Progenitor cell of endocrine pancreas (in vitro differentiated cells): ENCODE measurements around the gene HP1BP3. TPM values are rescaled to one million over a fixed set of nuclear protein-coding genes. Genes with fewer than 3 reads are reported as not detected.

Experiments
- DNase-seq: peaks from one replicate; pipeline ENCODE4 v3.0.0; 2021; ENCODE audit warnings: low spot score; ENCODE audit not compliant: unreplicated experiment
- H3K27ac Mint-ChIP-seq: 2 replicates; pipeline ENCODE4 v1.8.0; 2021; ENCODE audit warnings: mild to moderate bottlenecking, moderate library complexity, mixed read lengths
- H3K27me3 Mint-ChIP-seq: 2 replicates; pipeline ENCODE4 v1.8.0; 2021; ENCODE audit warnings: mixed read lengths
- H3K36me3 Mint-ChIP-seq: 2 replicates; pipeline ENCODE4 v1.8.0; 2022; ENCODE audit warnings: mixed read lengths; ENCODE audit not compliant: insufficient read depth
- H3K4me1 Mint-ChIP-seq: 2 replicates; pipeline ENCODE4 v1.8.0; 2021; ENCODE audit warnings: low read depth, mixed read lengths
- H3K4me3 Mint-ChIP-seq: 2 replicates; pipeline ENCODE4 v1.8.0; 2021; ENCODE audit warnings: low read depth, mild to moderate bottlenecking, moderate library complexity, mixed read lengths
- H3K9me3 Mint-ChIP-seq: 2 replicates; pipeline ENCODE4 v1.8.0; 2021; ENCODE audit warnings: low read depth, mixed read lengths
- total RNA-seq: library from RNA; stranded (reverse); gene quantifications from 2 replicates; pipeline ENCODE4 v1.2.1, GENCODE V29; 2021
- TF ChIP-seq, protein P1 (sequence below): fragments of 200-600 bp; sonication (generic); IDR thresholded peaks from one replicate; pipeline ENCODE4 v1.5.0; 2021; ENCODE audit warnings: antibody characterized with exemption, mild to moderate bottlenecking; ENCODE audit not compliant: unreplicated experiment

HP1BP3 gene
- total RNA-seq, 1 donor from 2014 or later: 385 TPM

DNA sequence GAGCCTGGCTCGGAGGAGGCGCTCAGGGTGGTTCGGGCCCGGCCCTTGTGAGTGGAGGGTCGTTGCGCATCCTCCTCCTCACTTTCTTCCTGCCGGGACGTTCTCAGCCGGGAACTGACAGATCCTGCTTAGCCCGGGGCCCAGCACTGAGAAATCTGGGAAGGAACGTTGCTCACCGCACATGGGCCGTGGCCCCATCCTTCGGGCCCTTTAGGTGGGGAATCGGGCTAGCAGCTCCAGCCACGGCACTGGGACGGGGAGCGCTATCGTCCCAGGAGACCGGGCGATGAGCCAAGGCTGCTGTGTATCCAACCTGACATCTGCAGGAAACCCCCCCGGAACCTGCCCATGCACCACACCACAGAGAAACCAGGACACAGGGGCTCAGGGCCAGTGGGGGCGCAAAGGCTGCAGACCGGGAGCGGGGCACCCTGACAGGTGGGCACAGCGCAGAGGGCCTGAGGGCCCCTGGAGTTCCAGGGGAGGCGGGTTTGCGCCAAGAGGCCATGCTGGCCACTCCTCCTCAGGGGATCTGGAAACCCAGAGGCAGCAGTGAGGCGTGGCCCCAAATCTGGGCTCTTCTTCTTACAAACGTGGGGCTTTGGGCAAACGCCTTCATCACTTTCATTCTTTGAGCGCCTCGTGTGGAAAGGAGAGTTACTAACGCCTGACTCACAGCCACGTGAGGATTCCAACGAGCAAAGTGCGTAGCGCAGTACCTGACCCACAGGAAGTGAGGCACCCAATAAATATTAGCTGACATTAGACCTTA lies 54.3 kb downstream of the HP1BP3 start, which contains the start of gene SH2D5:
SH2D5 (minus strand) TSS at position 116 of the 772 bp plus-strand sequence. CDS start 4,659 bp downstream, outside the sequence.
- H3K27ac Mint-ChIP-seq: peak within 1 kb of the TSS; percentile 89
- TF ChIP-seq, protein P1, sequence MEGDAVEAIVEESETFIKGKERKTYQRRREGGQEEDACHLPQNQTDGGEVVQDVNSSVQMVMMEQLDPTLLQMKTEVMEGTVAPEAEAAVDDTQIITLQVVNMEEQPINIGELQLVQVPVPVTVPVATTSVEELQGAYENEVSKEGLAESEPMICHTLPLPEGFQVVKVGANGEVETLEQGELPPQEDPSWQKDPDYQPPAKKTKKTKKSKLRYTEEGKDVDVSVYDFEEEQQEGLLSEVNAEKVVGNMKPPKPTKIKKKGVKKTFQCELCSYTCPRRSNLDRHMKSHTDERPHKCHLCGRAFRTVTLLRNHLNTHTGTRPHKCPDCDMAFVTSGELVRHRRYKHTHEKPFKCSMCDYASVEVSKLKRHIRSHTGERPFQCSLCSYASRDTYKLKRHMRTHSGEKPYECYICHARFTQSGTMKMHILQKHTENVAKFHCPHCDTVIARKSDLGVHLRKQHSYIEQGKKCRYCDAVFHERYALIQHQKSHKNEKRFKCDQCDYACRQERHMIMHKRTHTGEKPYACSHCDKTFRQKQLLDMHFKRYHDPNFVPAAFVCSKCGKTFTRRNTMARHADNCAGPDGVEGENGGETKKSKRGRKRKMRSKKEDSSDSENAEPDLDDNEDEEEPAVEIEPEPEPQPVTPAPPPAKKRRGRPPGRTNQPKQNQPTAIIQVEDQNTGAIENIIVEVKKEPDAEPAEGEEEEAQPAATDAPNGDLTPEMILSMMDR: peak; percentile 47
- peak within 1 kb of the TSS; percentile 74 for H3K4me3 Mint-ChIP-seq
- no peaks in the 10 kb centered on the region for H3K9me3 Mint-ChIP-seq
- no peaks in the 10 kb centered on the region for H3K36me3 Mint-ChIP-seq
- H3K27me3 Mint-ChIP-seq: peaks cover 54% of the 10 kb centered on the region
- peaks cover 11% of the 10 kb centered on the region for H3K4me1 Mint-ChIP-seq
- DNase-seq: no peak

DNA sequence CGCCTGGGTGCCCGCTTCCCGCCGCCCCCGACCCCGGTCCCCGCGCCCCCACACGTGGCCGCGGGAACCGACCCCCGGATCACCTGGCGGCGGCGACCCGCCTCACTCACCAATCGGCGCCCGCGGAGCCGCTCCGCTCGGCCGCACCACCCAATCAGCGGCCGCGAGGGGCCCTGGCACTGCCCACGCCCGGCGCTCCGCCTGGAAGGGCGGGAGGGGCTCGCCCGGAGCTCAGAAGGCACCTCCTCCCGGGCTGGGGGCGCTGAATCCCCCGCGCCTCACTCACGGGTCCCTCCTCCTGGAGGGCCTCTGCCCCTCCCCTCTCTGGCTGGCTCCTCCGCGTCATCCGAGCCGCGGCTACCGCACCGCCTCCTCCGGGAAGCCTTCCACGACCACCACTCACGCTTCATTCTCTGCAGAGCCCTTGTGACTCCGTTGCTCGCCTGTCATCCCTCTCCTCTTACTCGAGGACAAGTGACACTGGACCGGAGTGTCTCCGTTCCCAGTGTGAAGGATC lies 55.0 kb downstream of the HP1BP3 start:
- H3K27ac Mint-ChIP-seq: no peak overlapping the region
- H3K4me1 Mint-ChIP-seq: peaks cover 11% of the 10 kb centered on the region
- peak; percentile 53 for DNase-seq
- H3K36me3 Mint-ChIP-seq: no peaks in the 10 kb centered on the region
- H3K4me3 Mint-ChIP-seq: peak overlapping the region; percentile 74
- H3K9me3 Mint-ChIP-seq: no peaks in the 10 kb centered on the region
- TF ChIP-seq, protein P1: peak; percentile 5
- H3K27me3 Mint-ChIP-seq: peaks cover 56% of the 10 kb centered on the region

DNA sequence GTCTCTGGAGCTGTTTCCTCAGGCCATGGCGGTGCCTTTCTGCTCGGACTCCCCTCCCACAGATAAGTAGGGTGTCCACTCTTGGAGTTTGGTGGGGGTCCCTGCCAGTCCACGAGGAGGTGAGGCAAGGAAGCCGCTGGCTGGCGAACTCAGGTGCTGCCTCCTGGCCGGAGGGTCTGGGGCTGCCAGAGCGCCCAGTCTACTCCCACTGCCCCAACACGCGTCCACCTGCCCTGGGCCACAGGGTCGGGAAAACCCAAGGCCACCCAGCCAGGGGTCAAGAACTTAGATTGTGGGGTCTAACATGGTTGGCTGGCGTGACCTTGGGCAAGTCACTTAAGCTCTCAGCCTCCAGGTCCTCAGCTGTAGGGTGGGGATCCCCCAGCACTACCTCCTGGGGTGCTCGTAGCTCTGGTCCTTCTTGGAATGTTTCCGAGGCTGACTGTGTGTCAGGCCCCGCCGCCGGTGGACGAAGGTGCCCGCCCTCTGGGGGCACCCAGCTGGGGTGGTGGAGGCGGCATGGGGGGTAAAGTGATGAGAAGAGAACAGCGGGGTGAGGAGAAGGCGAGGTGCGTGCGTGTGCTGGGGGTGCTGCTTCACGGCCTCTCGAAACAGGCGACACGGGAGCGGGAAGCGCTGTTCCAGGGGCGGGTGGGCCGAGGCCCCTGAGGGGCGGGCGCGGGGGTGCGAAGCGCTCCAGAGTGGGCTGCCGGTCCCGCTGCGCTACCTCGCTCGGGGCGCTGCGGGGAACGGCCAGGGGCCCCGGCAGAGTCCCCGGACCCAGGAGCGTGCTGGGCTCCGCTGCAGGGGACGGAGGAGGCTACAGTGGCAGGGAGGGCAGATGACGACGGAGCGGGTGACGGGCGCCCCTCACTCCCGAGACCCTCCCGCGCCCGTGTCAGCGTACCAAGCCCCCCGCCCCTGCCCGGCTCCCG lies 55.8 kb downstream of the HP1BP3 start:
- Mint-ChIP-seq H3K9me3 (no peaks in the 10 kb centered on the region), H3K4me3 (peak overlapping the region; percentile 63), H3K36me3 (no peaks in the 10 kb centered on the region), H3K27me3 (peaks cover 56% of the 10 kb centered on the region), H3K4me1 (peaks cover 11% of the 10 kb centered on the region), H3K27ac (no peak overlapping the region)
- TF ChIP-seq, protein P1: no peak
- no peak for DNase-seq

DNA sequence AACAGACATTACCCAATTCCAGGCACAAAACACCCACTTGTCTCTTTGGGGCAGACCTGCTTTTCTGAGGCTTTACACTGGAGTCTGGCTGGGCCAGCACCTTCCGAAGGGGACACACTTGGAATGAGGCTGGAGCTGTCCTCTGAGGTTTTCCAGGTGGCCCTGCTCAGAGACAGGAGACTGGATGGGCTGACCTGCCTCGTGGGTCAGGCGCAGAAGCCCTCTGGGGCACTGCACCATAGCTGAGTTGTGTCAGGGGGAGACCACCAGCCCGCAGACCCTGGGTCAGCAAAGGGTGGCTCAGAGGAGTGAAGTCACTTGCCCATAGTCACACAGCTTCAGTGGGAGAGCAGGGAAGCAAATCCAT lies 56.4 kb downstream of the HP1BP3 start:
- Mint-ChIP-seq H3K4me3 (peak overlapping the region; percentile 21), H3K9me3 (no peaks in the 10 kb centered on the region), H3K4me1 (peaks cover 11% of the 10 kb centered on the region), H3K27ac (no peak overlapping the region), H3K27me3 (peaks cover 56% of the 10 kb centered on the region), H3K36me3 (no peaks in the 10 kb centered on the region)
- DNase-seq: no peak
- TF ChIP-seq, protein P1: no peak
